C4-2B (cell line): ENCODE measurements around the gene OR8G1.

Source experiments
- H3K27ac ChIP-seq: fragments of 450-650 bp; 2 replicates; pipeline ENCODE4 v1.5.1; 2017
- CTCF ChIP-seq: fragments of 450-650 bp; conservative IDR thresholded peaks from 2 replicates; pipeline ENCODE4 v1.5.1; 2017; ENCODE audit warnings: mild to moderate bottlenecking
- ZFX ChIP-seq: fragments of 450-650 bp; IDR thresholded peaks from 2 replicates; pipeline ENCODE4 v1.6.1; 2017

The OR8G1 gene

GRCh38 chr11:124294687-124295086, 53.8 kb downstream of the OR8G1 start:
- TF ChIP-seq CTCF (no peak), ZFX (no peak)
- no peak overlapping the region for H3K27ac ChIP-seq

GRCh38 chr11:124296016-124296415, 55.1 kb downstream of the OR8G1 start:
- H3K27ac ChIP-seq, result no peak overlapping the region
- no peak for TF ChIP-seq CTCF
- TF ChIP-seq ZFX, result no peak

- H3K27ac ChIP-seq, result no peak overlapping the region
- no peak for TF ChIP-seq CTCF
- TF ChIP-seq ZFX, result no peak
Observed at GRCh38 chr11:124297921-124298320, 57.0 kb downstream of the OR8G1 start.

GRCh38 chr11:124301548-124301947, 60.7 kb downstream of the OR8G1 start:
- TF ChIP-seq ZFX (no peak), CTCF (no peak)
- H3K27ac ChIP-seq, result no peak overlapping the region

GRCh38 chr11:124302347-124303125, 61.6 kb downstream of the OR8G1 start:
- H3K27ac ChIP-seq, result no peak overlapping the region
- TF ChIP-seq CTCF (no peak), ZFX (no peak)
